HG03520 (cell line): ENCODE results near the gene C17orf78.
"Not testable (repeated sequence)": the region's sequence is repeated elsewhere in the genome, so short reads cannot be mapped to it uniquely, and the experiment has no call there.

ENCODE experiments used
- ATAC-seq: cut with Tn5 transposase; IDR thresholded peaks from one replicate; pipeline ENCODE4 v1.9.1; 2021; ENCODE audit warnings: mild to moderate bottlenecking, moderate library complexity; ENCODE audit not compliant: unreplicated experiment

Gene C17orf78

GRCh38 chr17:37375706-37376105 lies at the start of gene C17orf78:
C17orf78 (plus strand) TSS chr17:37375985; CDS start chr17:37376093, 108 bp downstream.
- ATAC-seq = no peak

DNA sequence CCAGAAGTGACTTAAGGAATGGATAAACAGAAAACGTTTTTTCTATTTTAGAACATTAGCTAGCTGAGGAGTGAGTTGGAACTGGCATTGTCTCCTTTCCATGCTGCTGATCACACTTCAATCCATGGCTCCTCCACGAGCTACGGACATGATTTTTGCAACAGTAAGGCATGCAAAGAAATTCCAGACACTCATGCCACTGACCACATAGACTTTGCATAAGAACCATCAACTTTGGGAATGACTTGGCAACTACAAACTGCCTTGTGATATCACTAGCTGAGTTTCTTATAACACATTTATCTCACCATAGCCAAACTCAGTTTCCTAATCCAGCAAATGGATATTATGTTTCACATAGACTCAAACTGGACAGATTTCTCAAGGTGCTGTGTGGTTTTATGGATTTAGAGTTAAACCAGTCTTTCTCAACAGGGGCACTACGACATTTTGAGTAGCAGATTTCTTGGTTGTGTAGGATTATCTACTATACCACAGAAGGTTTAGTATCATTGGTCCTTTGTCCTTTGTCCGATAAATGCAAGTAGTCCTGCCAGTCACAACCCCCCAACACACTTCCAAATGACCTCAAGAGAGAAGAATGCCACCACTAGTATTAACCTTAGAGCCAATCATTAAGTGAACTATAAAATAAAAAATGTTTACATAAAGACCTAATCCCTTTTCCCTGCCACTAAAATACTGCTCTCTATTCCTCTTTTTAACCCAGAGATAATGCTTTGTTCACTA lies 48.3 kb upstream of the C17orf78 start:
- ATAC-seq = no peak

GRCh38 chr17:37338847-37339246 lies 36.9 kb upstream of the C17orf78 start:
- ATAC-seq = no peak

- ATAC-seq = no peak
Observed at GRCh38 chr17:37339321-37339720, 36.5 kb upstream of the C17orf78 start.

GRCh38 chr17:37340804-37341203 lies 35.0 kb upstream of the C17orf78 start:
- no peak for ATAC-seq

GRCh38 chr17:37342589-37342988 lies 33.2 kb upstream of the C17orf78 start:
- ATAC-seq = no peak

DNA sequence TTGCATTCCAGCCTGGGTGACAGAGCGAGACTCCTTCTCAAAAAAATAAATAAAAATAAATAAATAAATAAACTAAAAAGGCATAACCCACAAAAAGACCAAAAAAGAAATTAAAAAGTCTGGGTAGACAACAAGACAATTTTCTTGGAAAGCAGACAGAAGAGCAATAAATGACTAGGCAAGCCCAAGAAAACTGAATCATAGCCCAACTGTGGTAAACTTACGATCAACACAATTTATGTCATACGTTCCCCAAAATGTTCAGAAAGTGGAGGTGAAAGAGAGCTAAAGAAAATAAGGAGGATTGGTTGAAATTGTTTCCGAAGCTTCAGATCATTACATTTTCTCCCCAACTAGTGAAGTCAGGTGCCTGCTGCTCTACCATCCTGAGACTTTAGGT lies 31.3 kb upstream of the C17orf78 start:
- ATAC-seq = no peak

DNA sequence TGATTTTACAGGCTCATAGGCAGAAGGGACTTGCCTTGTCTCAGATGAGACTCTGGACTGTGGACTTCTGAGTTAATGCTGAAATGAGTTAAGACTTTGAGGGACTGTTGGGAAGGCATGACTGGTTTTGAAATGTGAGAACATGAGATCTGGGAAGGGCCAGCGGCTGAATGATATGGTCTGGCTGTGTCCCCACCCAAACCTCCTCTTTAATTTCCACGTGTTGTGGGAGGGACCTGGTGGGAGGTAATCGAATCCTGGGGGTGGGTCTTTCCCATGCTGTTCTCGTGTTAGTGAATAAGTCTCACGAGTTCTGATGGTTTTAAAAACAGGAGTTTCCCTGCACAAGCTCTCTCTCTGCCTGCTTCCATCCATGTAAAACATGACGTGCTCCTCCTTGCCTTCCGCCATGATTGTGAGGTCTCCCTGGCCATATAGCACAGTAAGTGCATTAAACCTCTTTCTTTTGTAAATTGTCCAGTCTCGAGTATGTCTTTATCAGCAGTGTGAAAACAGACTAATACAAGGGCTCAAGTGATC lies 28.9 kb upstream of the C17orf78 start:
- not testable (repeated sequence) for ATAC-seq

- not testable (repeated sequence) for ATAC-seq
Observed at GRCh38 chr17:37356796-37357569, 18.8 kb upstream of the C17orf78 start.

GRCh38 chr17:37358098-37358829 lies 17.5 kb upstream of the C17orf78 start:
- ATAC-seq = peak; percentile 4

GRCh38 chr17:37358830-37359681 lies 16.7 kb upstream of the C17orf78 start:
- ATAC-seq = peak; percentile 89

DNA sequence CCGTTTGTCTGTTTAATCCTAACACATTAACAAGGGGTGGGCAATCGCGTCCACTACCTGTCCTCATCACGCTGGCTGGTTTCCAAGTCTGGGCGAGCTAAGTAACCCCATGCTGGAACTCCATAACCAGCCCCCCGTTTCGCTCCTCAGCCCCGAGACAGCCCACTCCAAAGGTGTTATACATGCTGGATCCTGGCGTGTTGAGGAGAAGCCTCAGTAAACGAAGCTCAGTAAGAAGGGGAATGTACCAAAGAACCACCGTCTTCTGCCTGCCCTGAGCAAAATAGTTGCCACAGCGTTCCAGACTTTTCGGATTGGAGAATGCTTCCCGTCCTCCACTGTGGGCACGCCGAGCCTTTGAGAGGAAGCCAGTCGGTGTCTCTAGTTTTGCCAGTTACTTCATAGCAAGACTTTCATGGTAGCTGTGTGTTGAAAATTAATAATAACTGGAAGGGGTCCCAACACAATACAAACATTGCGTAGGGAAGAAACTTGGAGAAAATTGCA lies 16.1 kb upstream of the C17orf78 start:
- ATAC-seq = no peak

- no peak for ATAC-seq
Observed at GRCh38 chr17:37360632-37361031, 15.2 kb upstream of the C17orf78 start.

GRCh38 chr17:37361543-37361942 lies 14.2 kb upstream of the C17orf78 start:
- ATAC-seq = no peak

DNA sequence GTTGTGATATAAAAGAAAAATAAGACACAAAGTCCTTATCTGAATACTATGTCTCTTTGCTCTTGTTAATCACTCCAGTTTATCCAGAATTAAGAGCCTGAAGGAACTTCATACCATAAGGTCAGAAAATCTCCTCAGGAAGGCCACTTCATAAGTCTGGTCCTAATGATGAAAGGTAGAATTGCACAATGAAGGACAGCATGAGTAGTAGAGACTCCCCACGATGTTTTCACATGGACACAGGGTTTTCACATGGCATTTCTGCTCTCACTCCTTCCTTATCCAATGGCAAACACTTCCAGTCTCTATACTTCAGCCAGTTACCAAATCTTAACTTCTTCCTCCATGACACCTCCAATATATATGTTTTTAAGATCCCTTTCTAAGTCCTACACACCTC lies 10.2 kb upstream of the C17orf78 start:
- no peak for ATAC-seq

DNA sequence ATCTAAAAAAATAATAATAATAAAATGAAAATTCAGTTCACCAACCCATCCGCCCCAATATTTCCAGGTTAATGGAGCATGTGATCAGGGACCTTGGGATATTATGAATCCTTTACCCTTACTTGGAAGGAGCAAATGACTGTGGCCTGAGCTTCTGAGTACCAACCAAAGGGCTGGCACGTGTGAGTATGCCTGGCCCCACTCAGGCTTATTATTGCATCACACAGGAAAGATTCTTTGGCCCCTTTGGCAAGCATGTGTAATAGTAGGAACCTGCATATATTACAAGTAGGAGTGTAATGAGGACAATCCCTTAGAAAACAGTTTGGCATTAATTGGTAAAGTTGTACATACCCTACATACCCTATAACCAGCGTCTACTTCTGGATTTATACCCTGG lies 7.2 kb upstream of the C17orf78 start:
- ATAC-seq = no peak

GRCh38 chr17:37373530-37374159 lies 2.1 kb upstream of the C17orf78 start:
- no peak for ATAC-seq

GRCh38 chr17:37382056-37382455 lies 6.3 kb downstream of the C17orf78 start:
- ATAC-seq = no peak

GRCh38 chr17:37384560-37385149 lies 8.9 kb downstream of the C17orf78 start:
- no peak for ATAC-seq
